Fibroblast of villous mesenchyme (primary cell): Measurements from ENCODE around the gene CAMK1D. TPM values are rescaled to one million over a fixed set of nuclear protein-coding genes. Genes with fewer than 3 reads are reported as not detected.

ENCODE experiments used
- DNase-seq: peaks from one replicate; pipeline ENCODE4 v3.0.0-alpha.2; 2010; ENCODE audit warnings: low read depth
- H3K4me3 ChIP-seq: 2 replicates; pipeline ENCODE4 v1.5.1; 2011; ENCODE audit warnings: low read depth, mild to moderate bottlenecking, low read length
- total RNA-seq: library from RNA; depleted of rRNA; stranded (reverse); fragments of >200 nt; gene quantifications from 2 replicates; pipeline ENCODE4 v1.2.3, GENCODE V29; 2012
- TF ChIP-seq, protein P1 (sequence below): IDR thresholded peaks from 2 replicates; pipeline ENCODE4 v1.5.1; 2012; ENCODE audit warnings: low read depth, mild to moderate bottlenecking, low read length; ENCODE audit not compliant: insufficient read depth

The CAMK1D gene
- total RNA-seq, 1 donor: 1.3 TPM

DNA sequence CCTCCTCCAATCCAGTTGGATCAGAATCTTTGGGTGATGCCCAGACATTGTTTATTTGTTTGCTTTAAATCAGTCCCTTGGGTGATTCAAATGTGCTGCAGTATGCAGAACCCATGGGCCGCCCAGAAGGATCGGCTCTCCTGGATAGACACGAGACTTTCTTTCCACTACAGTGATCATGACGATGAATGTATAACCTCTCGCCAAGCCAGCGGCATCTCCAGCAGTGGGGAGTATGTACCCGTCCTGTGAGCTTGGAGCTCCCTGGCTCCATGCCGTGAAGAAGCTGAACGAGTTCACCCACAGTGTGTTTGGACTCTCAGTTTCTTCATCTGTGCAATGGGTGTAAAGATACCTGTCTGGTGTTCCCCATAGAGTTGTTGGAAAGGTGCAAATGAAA is 162.3 kb downstream of the CAMK1D start:
- TF ChIP-seq, protein P1, sequence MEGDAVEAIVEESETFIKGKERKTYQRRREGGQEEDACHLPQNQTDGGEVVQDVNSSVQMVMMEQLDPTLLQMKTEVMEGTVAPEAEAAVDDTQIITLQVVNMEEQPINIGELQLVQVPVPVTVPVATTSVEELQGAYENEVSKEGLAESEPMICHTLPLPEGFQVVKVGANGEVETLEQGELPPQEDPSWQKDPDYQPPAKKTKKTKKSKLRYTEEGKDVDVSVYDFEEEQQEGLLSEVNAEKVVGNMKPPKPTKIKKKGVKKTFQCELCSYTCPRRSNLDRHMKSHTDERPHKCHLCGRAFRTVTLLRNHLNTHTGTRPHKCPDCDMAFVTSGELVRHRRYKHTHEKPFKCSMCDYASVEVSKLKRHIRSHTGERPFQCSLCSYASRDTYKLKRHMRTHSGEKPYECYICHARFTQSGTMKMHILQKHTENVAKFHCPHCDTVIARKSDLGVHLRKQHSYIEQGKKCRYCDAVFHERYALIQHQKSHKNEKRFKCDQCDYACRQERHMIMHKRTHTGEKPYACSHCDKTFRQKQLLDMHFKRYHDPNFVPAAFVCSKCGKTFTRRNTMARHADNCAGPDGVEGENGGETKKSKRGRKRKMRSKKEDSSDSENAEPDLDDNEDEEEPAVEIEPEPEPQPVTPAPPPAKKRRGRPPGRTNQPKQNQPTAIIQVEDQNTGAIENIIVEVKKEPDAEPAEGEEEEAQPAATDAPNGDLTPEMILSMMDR: no peak
- no peak overlapping the region for H3K4me3 ChIP-seq
- no peak for DNase-seq

DNA sequence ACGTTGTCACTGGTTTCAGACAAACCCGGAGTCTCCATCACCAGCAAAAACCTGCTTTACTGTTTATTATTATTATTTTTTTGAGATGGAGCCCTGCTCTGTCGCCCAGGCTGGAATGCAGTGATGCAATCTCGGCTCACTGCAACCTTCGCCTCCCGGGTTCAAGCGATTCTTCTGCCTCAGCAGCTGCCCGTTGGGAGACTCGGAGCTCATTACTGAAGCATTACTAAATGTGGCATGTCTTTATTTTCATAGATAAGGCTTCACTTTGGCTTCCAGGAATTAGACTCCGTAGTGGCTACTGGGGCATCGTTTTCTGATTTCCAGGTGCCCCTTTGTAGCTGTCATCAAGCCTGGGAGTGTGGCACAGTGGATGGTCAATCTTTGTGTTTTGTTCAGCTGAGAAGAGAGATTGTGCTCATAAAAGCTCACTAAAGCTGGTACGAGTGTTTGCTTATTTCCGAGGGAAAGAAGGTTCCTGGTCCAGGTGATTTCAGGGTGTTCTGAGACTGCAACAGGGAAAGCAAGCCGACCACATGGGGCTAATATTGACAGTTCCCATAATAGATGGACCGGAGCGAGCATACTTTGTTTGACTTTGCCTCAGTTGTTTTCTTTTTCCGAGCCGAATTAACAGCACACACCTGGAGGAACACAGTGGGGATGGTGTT is 163.1 kb downstream of the CAMK1D start:
- TF ChIP-seq, protein P1: no peak
- H3K4me3 ChIP-seq: no peak overlapping the region
- no peak for DNase-seq

DNA sequence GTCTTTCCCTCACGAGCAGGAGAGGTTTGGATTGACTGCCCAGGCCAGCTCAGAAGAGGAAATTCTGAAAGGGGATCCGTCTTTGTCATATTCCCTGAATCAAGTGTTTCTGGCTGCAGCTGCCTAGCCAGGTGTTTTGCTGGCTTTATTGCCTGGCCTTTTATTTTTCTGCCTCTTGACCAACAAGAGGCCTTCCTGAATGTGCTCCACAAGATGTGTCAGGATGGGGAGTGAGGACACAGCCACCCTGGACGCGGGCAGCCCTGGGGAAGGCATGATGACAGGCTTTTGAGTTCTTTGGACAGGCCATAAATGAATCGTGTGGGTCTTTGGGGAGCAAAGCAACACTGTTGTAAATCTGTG is 163.6 kb downstream of the CAMK1D start:
- TF ChIP-seq, protein P1: no peak
- DNase-seq: no peak
- H3K4me3 ChIP-seq: no peak overlapping the region

DNA sequence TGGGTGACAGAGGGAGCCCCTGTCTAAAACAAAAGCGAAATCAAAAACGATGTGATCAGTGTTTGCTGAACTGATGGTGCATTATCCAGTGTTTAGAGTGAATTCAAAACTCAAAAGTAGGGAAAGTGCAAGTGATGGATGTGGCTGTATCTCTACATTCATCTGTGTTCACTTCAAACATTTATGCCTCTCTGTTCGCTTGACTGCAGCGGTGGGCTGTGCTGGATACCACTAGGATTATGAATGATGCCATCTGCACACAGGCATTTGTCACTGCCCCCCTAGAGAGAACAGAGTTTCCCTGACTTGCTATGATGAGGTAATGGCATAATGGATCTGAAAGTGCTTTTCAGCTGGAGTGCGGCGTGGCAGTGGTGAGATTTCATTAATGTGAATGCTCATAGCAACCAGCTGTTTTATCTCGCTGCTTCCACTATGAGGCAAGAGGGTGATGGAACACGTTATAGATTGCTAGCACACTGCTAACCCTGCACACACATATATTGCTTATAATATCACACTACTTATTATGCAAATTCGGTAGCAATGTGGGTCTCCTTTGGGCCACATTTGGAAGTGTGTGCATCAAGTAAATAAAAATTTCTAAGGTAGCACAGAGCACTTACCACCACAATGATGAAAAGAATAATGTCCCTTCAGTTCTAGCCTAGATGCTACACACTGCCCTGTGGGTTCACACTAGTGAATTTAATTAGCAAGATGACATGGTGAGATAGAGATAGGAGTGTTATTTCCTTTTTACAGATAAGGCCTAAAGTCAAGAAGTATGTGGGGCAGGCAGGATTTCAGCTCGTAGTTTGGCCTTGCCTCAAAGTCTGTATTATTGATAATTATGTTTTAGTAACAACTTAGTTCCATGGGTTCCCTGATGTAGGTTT is 164.7 kb downstream of the CAMK1D start:
- TF ChIP-seq, protein P1: no peak
- H3K4me3 ChIP-seq: no peak overlapping the region
- DNase-seq: peak; percentile 9

DNA sequence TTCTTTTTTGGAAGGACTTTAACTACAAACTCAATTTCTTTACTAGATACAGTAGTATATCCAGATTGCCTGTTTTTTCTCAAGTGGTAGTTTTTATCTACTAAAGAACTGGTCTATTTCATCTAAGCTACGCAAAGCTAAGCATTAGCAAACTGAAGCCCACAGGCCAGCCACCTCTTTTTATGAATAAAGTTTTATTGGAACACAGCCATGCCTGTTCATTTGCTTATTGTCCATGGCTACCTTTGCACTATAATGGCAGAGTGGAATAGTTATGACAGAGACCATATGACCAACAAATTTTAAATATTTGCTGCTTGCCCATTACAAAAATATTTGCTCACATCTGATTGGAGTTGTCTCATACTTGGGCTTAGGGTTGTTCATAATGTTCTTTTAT is 168.7 kb downstream of the CAMK1D start:
- H3K4me3 ChIP-seq: no peak overlapping the region
- TF ChIP-seq, protein P1: no peak
- DNase-seq: no peak

DNA sequence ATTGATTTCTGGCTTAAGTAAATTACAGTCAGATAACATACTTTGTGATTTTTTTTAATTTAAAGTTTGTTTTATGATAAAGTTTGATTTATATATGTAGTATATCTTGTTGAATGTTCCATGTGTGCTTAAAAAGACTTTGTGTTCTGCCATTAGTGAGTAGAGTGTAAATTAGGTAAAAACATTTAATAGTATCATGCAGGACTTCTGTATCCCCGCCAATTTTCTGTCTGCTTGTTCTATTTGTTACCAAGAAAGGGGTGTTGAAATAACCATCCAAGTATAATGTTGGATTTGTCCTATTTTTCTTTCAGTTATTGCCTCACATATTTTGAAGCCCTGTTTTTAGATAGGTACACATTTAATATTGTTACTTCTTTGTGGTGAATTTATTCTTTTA is 172.1 kb downstream of the CAMK1D start:
- H3K4me3 ChIP-seq: no peak overlapping the region
- DNase-seq: no peak
- TF ChIP-seq, protein P1: no peak

DNA sequence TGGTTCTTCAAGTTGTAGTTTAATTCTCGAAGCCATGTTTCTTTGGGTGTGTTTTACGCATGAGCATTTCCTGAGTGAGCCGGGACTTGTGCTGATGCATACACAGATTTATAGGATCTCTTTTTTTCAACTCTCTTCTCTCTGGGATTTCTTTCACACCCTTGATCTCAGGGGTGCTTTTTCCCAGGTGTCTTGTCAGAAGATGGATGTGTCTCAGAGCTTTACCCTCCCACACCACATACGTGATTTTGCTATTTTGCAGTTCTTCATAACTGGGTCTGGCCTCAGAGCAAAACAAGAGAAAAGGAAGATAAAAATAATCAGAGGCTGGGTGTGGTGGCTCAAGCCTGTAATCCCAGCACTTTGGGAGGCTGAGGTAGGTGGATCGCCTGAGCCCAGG is 177.0 kb downstream of the CAMK1D start:
- no peak overlapping the region for H3K4me3 ChIP-seq
- DNase-seq: no peak
- TF ChIP-seq, protein P1: no peak
